NCI-H2171 treated with DMSO at 0.1 percent for 48 hours (cell line): Measurements from ENCODE around the gene FAM217B.
A peak's percentile ranks its signal among the peaks of the same experiment; 100 is the strongest.

Experiments
- DNase-seq: peaks from one replicate; lab custom pipeline; 2025; lab: John Stamatoyannopoulos, UW

FAM217B gene, protein sequence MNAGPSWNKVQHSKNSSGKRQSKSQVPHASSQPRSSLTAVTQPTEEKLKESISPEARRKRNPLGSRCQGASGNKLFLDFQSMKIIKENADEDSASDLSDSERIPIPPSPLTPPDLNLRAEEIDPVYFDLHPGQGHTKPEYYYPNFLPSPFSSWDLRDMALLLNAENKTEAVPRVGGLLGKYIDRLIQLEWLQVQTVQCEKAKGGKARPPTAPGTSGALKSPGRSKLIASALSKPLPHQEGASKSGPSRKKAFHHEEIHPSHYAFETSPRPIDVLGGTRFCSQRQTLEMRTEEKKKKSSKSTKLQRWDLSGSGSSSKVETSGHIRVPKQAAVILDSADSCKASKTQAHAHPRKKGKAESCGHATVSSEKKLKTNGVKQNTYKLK

DNA sequence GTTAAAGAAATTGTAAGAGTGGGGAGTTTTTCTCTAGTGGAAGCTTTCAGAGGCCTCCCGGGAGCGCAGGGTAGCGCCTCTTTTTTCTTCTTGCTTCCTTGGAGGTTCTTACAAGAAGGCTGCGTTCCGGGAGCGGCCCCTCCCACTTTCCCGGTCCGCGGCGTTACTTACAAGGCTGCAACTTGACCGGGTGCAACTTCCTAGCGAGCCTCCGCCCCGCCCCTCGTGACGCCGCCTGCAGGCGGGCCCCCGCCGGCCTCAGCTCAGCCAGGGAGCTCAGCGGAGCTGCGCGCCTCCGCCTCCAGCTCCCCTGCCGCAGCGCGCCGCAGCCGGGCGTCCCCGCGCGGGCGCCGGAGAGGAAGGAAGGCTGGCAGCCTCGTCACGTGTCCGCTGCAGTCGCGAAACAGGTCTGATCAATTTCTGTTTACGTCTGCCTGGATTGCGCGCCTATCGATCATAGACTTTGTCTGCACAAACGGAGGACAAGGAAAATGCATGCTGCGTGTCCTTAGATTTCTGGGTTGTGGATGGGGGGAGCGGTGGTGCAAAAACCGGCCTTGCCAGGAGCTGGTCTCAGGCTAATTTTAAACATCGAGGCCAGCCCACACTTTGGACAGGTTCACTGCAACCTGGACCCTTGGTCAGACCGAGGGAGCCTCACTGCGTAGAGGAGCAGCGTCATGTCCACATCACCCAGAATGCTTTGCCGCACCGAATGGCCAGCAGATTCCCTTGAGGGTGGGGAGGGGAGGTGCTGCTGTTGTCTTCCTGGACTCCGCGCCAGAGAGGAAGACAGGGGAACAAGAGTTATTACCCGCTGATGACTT, at the start of gene FAM217B, which contains the start of gene PPP1R3D:
FAM217B (plus strand) TSS at position 261 of the 827 bp plus-strand sequence. CDS start 3,555 bp downstream, outside the sequence.
PPP1R3D (minus strand) TSS at position 177 of the 827 bp plus-strand sequence. CDS start 374 bp downstream, outside the sequence.
- peak; percentile 90 for DNase-seq

DNA sequence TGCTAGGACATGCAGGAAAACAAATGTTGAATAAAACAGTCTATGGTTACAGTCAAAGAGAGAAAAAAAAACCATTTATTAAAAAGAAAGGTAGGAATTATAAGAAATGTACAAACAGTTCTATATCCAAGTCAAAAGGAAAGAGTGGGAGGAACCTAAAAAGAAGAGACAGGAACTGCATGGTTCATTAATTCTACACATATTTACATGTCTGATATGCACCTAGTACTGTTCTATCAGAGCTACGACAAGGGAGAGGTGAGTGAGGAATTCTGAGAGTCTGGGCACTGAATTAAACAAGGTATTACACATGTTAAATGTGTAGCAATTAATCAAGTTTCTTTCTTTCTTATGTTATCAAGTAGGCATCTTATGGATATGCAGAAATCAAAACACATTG, 48.6 kb upstream of the FAM217B start:
- no peak for DNase-seq

DNA sequence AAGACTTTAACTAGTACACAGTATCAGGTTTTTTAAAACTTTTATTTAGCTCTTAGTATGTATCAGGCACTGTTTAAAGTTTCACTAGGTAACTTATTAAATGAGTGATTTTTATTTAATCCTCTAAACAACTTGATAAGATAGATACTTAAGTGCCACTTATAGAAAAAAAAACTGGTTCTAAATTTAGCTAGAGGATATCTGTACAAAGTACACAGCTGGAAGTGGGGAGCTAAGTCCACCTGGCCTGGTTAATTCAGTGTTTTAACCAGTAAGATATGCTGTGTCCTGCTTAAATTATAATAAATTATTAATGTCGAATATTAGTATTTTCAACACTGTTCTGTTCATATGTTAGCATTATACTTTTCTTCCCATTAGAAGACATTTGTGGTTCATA, 44.3 kb upstream of the FAM217B start:
- no peak for DNase-seq

DNA sequence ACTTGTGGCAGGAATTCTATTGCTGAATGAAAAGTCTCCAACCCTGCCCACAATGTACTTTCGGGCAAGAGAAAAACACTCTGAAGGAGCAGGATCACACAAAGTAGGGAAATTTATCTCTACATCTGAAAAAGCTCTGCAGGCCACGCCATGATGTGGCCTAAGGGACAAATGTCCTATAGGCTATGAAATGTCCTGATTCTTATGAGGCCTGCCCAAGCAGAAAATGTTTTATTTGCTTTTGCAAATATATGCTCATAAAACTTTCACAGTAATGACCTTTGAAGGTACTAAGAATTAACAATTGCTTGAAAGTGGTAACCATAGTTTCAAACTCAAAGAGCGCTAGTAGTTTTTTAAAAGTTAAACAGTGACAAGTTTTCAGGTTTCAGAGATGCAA, 37.7 kb upstream of the FAM217B start:
- no peak for DNase-seq

DNA sequence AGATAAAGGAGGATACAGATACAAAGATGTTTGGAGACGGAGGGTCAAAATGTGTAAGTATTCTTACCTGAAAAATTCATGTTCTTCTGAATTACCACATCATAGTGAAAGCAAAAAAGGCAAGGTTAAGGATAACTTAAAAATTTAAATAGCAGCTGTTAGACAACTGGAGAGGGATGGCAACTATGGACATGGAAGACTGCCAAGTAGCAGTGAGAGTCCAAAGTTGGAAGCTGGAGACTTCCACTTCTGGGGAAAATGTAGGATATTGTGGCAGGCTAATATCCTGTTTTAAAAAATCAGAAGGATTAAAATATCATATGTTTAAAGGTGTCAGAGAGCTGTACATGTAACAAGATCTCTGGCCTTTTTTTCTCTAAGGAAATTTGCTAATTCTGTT, 36.6 kb upstream of the FAM217B start:
- DNase-seq, result no peak

DNA sequence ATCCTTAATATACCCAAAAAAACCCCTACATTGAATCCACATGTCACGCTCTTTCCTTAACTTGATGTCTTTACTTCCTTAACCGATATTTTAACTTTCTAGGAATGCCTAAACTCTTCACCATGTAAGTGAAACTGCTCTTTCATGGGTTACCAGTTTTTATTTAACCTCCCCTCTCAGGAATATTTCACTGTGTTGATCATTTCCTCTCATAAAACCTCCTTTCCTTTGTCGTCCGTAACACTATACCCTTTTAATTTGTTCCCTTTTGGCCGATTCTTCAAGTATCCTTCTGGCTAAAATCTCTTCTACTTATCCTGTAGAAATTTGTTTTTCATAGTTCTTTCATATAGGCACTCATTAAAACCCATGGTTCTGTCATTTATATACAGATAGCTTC, 31.3 kb upstream of the FAM217B start:
- no peak for DNase-seq

DNA sequence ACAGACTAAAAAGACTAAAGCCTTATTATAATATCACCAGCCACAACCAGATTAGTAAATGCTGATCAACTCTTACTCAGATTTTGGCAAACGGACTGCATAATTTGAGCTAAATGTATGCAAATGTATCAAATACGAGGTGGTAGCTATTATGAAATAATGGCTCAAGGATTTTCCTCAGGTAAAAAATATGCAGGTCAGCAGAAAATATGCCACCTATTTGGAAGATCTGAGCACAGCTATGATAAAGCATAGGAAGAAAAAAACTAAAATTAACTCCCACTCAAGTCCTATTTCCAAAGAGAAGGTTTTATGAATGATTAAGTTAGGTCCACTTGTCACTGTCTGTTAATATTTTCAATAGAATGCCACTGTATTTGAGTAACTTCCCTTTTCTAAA, 29.1 kb upstream of the FAM217B start:
- no peak for DNase-seq

DNA sequence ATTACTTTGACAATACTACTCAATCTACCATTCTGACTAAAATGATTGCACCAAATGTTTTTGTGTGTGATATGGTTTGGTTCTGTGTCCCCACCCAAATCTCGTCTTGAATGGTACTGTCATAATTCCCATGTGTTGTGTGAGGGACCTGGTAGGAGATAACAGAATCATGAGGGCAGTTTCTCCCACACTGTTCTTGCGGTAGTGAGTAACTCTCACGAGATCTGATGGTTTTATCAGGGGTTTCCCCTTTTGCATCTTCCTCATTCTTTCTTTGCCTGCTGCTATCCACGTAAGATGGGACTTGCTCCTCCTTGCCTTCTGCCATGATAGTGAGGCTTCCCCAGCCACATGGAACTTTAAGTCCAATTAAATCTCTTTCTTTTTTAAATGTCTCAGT, 27.6 kb upstream of the FAM217B start:
- no peak for DNase-seq

DNA sequence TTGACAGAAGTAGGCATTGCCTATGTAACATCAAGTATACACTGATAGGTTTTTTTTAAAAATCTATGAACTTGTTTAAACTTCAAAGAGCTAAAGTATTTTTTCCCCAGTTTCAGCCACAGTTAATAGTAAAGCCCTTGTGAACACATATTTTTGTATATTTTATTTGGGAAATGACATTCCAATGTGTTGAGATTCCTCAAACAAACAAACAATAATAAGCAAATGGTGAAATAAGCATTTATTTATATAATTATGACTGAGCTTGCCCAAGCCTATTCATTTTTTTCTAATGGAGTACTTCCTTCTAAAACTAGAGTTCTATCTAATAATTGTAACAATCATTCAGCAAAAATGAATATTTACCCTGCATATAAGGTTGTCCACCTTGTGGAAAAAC, 19.2 kb upstream of the FAM217B start:
- no peak for DNase-seq

DNA sequence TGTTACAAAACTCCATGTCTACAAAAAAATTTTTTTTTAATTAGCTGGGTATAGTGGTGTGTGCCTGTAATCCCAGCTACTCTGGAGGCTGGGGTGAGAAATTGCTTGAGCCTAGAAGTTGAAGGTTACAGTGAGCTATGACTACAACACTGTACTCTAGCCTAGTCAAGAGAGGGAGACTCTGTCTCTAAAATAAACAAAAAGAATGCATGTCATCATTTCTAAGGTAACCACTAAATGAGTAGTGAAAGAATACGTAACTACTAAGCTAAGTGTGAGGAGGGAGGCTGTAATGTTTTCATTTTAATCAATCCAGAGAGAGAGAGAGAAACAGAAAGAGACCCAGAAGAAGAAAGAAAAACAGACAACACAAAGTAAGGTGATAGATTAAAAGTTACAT, 16.7 kb upstream of the FAM217B start:
- no peak for DNase-seq

DNA sequence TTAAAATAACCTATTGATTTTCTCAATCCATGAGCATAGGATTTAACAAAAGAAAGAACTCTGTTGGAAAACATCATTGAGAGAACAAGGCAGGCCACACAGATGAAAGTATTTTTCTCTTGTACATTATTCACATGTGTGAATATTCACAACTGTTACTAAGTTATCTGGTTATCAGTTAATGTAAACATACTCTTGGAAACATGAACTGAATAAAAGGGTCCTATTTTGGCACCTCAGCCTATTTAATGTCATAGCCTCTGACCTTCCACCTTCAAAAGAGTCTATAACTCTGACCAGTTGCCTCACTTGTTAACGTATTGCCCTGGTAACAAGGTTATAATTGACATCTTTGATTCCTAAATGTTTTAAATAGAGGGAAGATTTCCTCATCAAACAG, 14.8 kb upstream of the FAM217B start:
- no peak for DNase-seq

DNA sequence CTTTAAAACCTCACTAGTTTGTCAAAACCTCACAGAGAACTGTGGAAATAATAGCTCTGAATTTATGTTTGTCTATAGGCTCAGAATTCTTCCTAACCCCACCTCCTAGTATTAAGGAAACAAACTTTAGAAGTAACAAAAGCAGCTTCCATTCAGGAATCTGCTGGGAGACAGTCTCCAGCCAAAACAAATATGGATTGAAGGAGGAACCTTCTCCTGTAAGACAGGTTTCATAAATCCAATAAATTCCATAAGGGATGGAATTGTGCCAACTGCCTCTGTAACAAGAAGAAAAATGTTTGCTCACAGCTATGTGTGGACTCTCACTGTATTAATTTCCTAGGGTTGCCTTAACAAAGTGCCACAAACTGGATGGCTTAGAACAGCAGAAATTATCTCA, 14.3 kb upstream of the FAM217B start:
- DNase-seq, result no peak

DNA sequence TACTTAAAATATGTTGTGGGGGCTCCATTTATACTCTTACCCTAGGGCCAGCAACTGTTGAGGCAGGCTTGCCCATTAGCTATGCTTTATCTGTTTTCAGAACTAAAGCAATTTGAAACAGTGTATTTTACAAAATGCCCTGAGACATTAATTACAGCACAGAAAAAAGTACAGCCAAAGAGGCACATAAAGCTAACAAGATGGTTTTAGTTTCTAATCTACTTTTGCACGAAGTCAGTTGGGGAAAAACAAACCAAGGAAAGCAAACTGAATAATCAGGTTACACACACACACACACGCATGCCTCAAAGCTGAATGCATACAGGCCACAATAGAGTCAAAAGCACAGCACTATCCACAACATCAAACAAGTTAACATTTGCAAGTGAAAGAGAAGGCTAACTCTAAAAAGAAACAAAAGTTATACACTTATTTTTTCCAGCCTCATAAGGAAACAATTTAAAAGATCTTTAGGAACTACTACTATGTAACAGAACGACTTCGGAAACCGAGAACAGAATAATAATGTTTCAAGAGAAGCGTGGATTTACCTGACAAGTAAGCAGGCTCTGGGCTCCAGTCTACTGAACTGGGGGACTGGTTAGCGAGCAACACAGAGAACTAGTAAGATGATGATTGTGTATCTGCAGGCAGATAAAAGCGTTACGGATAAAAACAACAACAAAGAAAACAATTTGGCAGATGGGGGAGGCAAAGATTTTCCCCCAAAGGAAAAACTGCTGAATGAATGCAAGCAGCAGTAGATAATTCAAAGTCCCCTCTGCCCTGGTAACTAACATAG, 8.5 kb upstream of the FAM217B start:
- DNase-seq, result no peak

DNA sequence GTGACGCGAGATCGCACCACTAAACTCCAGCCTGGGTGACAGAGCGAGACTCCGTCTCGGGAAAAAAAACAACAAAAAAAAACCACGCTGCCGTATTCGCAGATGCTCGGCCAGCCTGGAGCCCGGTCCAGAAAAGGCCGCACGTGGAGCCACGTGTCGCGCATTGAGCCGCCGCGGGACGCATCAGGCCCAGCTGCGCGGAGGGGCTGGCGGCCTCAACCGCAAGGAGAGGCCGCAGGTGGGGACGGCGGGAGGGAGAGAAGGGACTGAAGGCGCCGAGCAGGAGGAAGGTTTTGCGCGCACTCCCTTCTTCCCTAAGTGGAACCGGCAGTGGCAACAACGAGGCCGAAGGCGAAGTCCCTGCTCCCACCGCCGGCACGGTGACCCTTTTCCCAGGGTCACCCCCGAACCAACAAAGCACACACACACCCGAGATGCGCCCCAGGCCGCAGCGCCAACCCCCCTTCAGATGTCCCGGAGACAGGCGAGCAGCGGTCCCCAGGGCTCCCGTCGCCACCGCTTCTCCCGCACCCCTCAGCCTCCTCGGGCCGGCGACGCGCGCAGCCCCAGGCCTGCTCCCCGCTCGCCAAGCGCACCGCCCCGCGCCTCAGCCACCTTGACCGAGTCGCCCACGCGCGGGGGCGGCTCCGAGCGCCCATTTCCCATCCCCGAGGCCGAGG, 7.4 kb upstream of the FAM217B start:
- DNase-seq, result no peak

DNA sequence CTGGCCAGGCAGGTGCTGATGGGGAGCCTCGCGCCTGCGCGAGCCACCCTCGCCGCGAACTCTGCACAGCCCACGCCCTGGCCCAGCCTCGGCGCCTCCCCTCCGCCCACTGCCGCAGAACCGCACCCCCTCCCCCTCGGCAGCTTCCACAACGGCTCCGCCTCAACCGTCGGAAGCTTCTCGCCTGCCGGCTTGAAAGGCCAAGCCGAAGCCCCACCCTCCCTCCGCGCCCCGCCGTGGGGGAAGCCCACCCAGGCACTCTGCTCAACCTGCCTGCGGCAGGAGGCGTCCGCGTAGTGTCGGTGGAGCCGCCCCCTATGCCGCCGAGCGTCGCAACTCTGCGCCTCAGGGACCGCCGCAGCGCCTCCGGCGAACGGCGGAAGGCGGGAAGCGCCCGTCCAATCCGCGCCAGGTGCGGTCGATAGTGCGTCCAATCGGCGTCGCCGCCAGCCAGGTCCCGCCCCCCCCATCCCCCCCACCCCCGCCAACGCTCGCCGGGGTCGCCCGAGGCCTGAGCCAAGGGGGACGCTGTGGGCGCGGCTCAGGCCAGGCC, 6.8 kb upstream of the FAM217B start, which contains the start of gene SYCP2:
SYCP2 (minus strand) TSS at position 342 of the 553 bp plus-strand sequence. CDS start 11,224 bp downstream, outside the sequence.
- DNase-seq, result no peak

DNA sequence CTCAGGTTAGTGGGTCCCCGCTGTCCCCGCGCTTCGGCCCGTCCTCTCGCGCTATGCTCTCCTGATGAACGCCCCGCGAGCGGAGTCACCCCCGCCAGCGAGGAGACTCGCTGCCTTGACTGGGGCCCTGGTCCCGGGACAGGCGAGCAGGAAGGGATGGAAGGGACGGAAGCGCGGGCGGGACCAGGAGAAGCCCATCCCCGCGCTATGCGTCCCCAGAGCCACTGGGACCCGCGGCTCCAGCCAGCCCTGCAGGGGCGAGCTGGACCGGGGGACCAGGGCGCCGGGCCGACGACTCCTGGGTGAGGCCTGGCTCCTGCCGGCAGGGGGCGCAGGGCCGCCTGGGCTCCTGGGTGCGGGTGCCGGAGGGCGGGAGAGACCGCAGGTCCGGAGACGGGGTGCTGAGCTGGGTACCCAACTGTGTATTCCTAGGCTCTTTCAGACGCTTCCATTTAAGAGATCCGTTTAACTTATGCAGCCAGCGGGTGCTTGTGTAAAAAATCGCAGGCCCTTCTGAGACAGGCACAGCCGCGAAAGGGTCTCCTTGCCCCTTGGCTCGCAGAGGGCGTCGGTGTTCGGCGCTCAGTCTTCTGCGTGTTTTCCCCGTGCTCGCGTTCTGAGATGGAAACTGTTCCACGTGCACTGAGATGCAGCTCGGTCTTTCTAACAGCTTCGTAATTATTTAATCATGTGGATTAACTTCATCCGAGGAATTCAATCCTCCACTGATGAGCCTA, 6.2 kb upstream of the FAM217B start:
- DNase-seq, result peak; percentile 74

DNA sequence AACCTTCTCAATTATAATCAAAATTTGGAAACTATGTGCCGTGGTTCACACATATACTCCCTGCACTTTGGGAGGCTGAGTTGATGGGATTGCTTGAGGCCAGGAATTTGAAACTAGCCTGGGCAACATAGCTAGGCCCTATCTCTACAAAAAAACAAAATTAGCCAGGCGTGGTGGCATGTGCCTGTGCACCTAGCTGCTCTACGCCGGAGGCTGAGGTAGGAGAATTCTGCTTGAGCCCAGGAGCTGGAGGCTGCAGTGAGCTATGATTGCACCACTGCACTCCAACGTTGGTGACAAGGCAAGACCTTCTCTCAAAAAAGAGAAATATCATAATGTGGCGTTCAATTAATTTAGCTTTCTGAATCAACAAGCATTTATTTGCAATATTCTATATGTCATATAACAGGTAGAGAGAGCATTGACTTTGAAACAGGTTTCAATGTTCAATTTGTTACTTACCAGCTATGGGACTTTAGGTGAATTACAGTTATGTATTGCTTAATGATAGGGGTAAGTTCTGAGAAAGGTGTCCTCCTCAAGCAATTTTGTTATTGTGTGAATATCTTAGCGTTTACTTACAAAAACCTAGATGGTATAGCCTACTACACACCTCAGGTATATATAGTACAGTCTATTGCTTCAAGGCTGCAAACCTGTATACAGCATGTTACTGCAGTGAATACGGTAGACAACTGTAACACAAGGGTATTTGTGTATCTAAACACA, 4.6 kb upstream of the FAM217B start:
- DNase-seq, result no peak

DNA sequence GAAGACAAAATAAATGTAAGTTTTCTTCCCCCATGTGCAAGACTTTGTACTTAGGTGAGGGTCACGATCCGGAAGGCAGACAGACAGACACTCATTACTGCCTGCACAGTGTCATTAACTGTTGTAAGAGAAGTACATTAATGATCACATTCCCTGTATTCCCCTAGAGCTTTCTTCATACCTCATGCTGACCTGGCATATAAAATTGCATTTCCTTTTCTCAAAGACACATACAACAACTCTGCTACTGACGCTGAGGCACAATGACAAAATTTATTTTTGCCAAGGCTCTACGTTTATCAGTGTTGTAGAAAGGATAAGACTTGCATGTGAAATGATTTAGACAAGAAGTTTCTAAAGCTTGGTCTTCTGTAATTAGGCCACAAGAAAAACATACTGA, 3.8 kb upstream of the FAM217B start:
- DNase-seq, result no peak

DNA sequence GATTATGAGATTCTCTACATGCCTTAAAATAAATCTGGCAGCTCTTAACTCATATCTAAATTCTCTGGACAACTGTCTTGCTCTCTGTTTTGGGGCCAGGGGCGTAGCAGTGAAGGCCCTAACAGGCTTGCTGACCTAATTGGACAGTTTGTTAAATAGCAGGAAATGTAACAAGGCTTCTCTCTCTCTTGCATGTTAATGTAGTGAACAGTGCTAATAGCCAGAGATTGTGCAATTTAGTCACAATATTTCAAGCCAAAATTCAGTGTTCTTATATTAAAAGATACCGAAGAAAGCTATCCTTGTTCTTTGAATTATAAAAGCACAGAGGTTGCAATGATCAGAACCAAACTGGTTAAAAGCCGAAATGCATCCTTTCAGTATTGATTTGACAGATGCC, 3.0 kb upstream of the FAM217B start:
- DNase-seq, result no peak

DNA sequence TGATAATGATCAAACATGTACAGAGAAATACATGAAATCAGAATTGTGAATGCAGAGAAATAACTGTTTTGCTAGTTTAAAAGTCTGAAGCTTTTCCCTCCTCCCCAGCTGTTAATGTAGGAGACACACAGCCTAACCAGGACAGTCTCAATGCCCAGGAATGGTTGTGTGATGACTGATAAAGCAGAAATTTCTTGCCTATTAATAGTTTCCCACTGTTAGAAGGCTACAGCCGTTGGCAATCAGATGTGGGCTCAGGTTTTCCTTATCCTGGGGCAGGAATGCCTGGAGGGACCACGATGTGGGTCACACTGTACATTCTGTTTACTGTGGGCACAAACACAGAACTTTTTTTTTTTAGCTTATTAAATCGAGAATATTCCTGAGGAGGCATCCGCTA, 2.0 kb upstream of the FAM217B start:
- no peak for DNase-seq
